Gastrocnemius medialis (tissue), 4 donors: ENCODE measurements around the gene KDM3B.

Experiments used
- CTCF ChIP-seq, 5 experiments: fragments of 450-650 bp in 3 of 5; fragments of 200-600 bp in 2 of 5; sonication (generic) in 2 of 5; IDR thresholded peaks in 4 of 5; conservative IDR thresholded peaks in 1 of 5; 1 replicate in 4 of 5; 2 replicates in 1 of 5; pipeline ENCODE4 v1.5.1; 2016 to 2019; ENCODE audit warnings: antibody characterized with exemption in 5 of 5, mild to moderate bottlenecking in 3 of 5, moderate library complexity in 3 of 5
- POLR2A ChIP-seq, 2 donors: fragments of 450-650 bp; IDR thresholded peaks; one replicate each; pipeline ENCODE4 v1.6.1; 2017; ENCODE audit warnings: antibody characterized with exemption in 2 of 2, mild to moderate bottlenecking in 2 of 2, moderate library complexity in 2 of 2

GRCh38 chr5:138305797-138306196 lies 46.7 kb upstream of the KDM3B start:
- peak in 3 of 5 experiments; percentile 19 to 45 (median 21) for TF ChIP-seq CTCF (IDR thresholded peaks at IDR 0.05 in 4 of 5, conservative IDR thresholded peaks at IDR 0.05 in 1 of 5)
- TF ChIP-seq POLR2A (IDR thresholded peaks at IDR 0.05), result no peak
